ENCODE results near the gene SND1. TPM values are rescaled to one million over a fixed set of nuclear protein-coding genes. Genes with fewer than 3 reads are reported as not detected.

Gene SND1
- total RNA-seq, 1 experiment from 2014 or later: 274 TPM

GRCh38 chr7:128081351-128081750, 429.4 kb downstream of the SND1 start:
- no peak for TF ChIP-seq CTCF (IDR thresholded peaks at IDR 0.05; ENCODE audit: insufficient read depth in 1 of 2, low read depth in 1 of 2, low read length in 1 of 2, severe bottlenecking in 1 of 2, unreplicated experiment in 1 of 2)
- Mint-ChIP-seq H3K27ac (ENCODE audit: unreplicated experiment) (no peak overlapping the region), H3K27me3 (ENCODE audit: insufficient read depth, unreplicated experiment) (no peaks in the 10 kb centered on the region), H3K9me3 (ENCODE audit: unreplicated experiment) (no peaks in the 10 kb centered on the region), H3K4me1 (ENCODE audit: low read depth, unreplicated experiment) (no peaks in the 10 kb centered on the region), H3K4me3 (ENCODE audit: unreplicated experiment) (no peak overlapping the region), H3K36me3 (ENCODE audit: insufficient read depth, unreplicated experiment) (peaks cover 56% of the 10 kb centered on the region)
- Histone ChIP-seq H3K4me1 (no peaks in the 10 kb centered on the region), H3K9me3 (no peaks in the 10 kb centered on the region), H3K27me3 (replicated peaks; ENCODE audit: control insufficient read depth, insufficient read depth, low read length) (no peaks in the 10 kb centered on the region), H3K4me3 (ENCODE audit: low read depth, low read length) (no peak overlapping the region), H3K36me3 (ENCODE audit: control insufficient read depth, insufficient read depth, low read length) (peaks cover 2% of the 10 kb centered on the region)
- CTCF ChIA-PET: no interaction called here
- POLR2A ChIA-PET: no interaction called here
- no peak for DNase-seq
- no TSS peak for BruUV-seq (replicated peaks)
- intact Hi-C loops (cut with micrococcal nuclease; ENCODE audit: unreplicated experiment): no loop called here

GRCh38 chr7:128081808-128082207, 429.8 kb downstream of the SND1 start:
- H3K36me3 Mint-ChIP-seq (ENCODE audit: insufficient read depth, unreplicated experiment): peaks cover 55% of the 10 kb centered on the region
- no peaks in the 10 kb centered on the region for H3K9me3 Mint-ChIP-seq (ENCODE audit: unreplicated experiment)
- Histone ChIP-seq H3K36me3 (ENCODE audit: control insufficient read depth, insufficient read depth, low read length) (peaks cover 2% of the 10 kb centered on the region), H3K4me1 (no peaks in the 10 kb centered on the region), H3K27me3 (replicated peaks; ENCODE audit: control insufficient read depth, insufficient read depth, low read length) (no peaks in the 10 kb centered on the region), H3K4me3 (ENCODE audit: low read depth, low read length) (no peak overlapping the region), H3K9me3 (no peaks in the 10 kb centered on the region)
- no peaks in the 10 kb centered on the region for H3K4me1 Mint-ChIP-seq (ENCODE audit: low read depth, unreplicated experiment)
- no peak overlapping the region for H3K4me3 Mint-ChIP-seq (ENCODE audit: unreplicated experiment)
- no peak overlapping the region for H3K27ac Mint-ChIP-seq (ENCODE audit: unreplicated experiment)
- DNase-seq: no peak
- BruUV-seq (replicated peaks): no TSS peak
- ChIA-PET POLR2A (no interaction called here), CTCF (no interaction called here)
- no peaks in the 10 kb centered on the region for H3K27me3 Mint-ChIP-seq (ENCODE audit: insufficient read depth, unreplicated experiment)
- intact Hi-C loops (cut with micrococcal nuclease; ENCODE audit: unreplicated experiment): no loop called here
- no peak for TF ChIP-seq CTCF (IDR thresholded peaks at IDR 0.05; ENCODE audit: insufficient read depth in 1 of 2, low read depth in 1 of 2, low read length in 1 of 2, severe bottlenecking in 1 of 2, unreplicated experiment in 1 of 2)

- intact Hi-C loops (cut with micrococcal nuclease; ENCODE audit: unreplicated experiment): no loop called here
- Mint-ChIP-seq H3K4me1 (ENCODE audit: low read depth, unreplicated experiment) (no peaks in the 10 kb centered on the region), H3K27me3 (ENCODE audit: insufficient read depth, unreplicated experiment) (no peaks in the 10 kb centered on the region), H3K9me3 (ENCODE audit: unreplicated experiment) (no peaks in the 10 kb centered on the region), H3K4me3 (ENCODE audit: unreplicated experiment) (no peak overlapping the region), H3K36me3 (ENCODE audit: insufficient read depth, unreplicated experiment) (peaks cover 58% of the 10 kb centered on the region), H3K27ac (ENCODE audit: unreplicated experiment) (no peak overlapping the region)
- no peak for DNase-seq
- peaks cover 2% of the 10 kb centered on the region for H3K36me3 ChIP-seq (ENCODE audit: control insufficient read depth, insufficient read depth, low read length)
- H3K27me3 ChIP-seq (replicated peaks; ENCODE audit: control insufficient read depth, insufficient read depth, low read length): no peaks in the 10 kb centered on the region
- ChIA-PET CTCF (no interaction called here), POLR2A (no interaction called here)
- H3K9me3 ChIP-seq: no peaks in the 10 kb centered on the region
- H3K4me1 ChIP-seq: no peaks in the 10 kb centered on the region
- no peak overlapping the region for H3K4me3 ChIP-seq (ENCODE audit: low read depth, low read length)
- BruUV-seq (replicated peaks): no TSS peak
- TF ChIP-seq CTCF (IDR thresholded peaks at IDR 0.05; ENCODE audit: insufficient read depth in 1 of 2, low read depth in 1 of 2, low read length in 1 of 2, severe bottlenecking in 1 of 2, unreplicated experiment in 1 of 2): no peak
These were observed 430.4 kb downstream of the SND1 start for GRCh38 chr7:128082431-128082830.
